HEK293 (cell line): ENCODE results near the gene RSBN1L.
"Not testable (repeated sequence)": the region's sequence is repeated elsewhere in the genome, so short reads cannot be mapped to it uniquely, and the experiment has no call there.

ENCODE experiments used
- KLF1 ChIP-seq: fragments of 450-650 bp; formaldehyde crosslinking; IDR thresholded peaks from 2 replicates; pipeline ENCODE4 v1.5.1; 2016; ENCODE audit warnings: missing biosample characterization, missing genetic modification characterization
- YY1 ChIP-seq: fragments of 450-650 bp; formaldehyde crosslinking; IDR thresholded peaks from 2 replicates; pipeline ENCODE4 v1.5.1; 2018; ENCODE audit warnings: missing biosample characterization, missing genetic modification characterization
- ZNF24 ChIP-seq: fragments of 450-650 bp; formaldehyde crosslinking; IDR thresholded peaks from 2 replicates; pipeline ENCODE4 v1.5.1; 2016; ENCODE audit warnings: missing biosample characterization, missing genetic modification characterization
- TF ChIP-seq, protein P1 (sequence below): fragments of 450-650 bp; formaldehyde crosslinking; IDR thresholded peaks from 2 replicates; pipeline ENCODE4 v1.5.1; 2016; ENCODE audit warnings: missing biosample characterization, missing genetic modification characterization

- TF ChIP-seq, protein P1, sequence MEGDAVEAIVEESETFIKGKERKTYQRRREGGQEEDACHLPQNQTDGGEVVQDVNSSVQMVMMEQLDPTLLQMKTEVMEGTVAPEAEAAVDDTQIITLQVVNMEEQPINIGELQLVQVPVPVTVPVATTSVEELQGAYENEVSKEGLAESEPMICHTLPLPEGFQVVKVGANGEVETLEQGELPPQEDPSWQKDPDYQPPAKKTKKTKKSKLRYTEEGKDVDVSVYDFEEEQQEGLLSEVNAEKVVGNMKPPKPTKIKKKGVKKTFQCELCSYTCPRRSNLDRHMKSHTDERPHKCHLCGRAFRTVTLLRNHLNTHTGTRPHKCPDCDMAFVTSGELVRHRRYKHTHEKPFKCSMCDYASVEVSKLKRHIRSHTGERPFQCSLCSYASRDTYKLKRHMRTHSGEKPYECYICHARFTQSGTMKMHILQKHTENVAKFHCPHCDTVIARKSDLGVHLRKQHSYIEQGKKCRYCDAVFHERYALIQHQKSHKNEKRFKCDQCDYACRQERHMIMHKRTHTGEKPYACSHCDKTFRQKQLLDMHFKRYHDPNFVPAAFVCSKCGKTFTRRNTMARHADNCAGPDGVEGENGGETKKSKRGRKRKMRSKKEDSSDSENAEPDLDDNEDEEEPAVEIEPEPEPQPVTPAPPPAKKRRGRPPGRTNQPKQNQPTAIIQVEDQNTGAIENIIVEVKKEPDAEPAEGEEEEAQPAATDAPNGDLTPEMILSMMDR (tag by site-specific recombination) = not testable (repeated sequence)
- TF ChIP-seq YY1 (tag by site-specific recombination); KLF1; ZNF24 (tag by site-specific recombination): not testable (repeated sequence)
These were observed 18.7 kb downstream of the RSBN1L start for GRCh38 chr7:77714931-77715330.
